GM19324 (cell line): ENCODE results near the gene TTLL12.

Source experiments
- ATAC-seq: cut with Tn5 transposase; IDR thresholded peaks from one replicate; pipeline ENCODE4 v1.9.1; 2021; ENCODE audit warnings: mild to moderate bottlenecking, moderate library complexity; ENCODE audit not compliant: unreplicated experiment, low FRiP score

Gene TTLL12

DNA sequence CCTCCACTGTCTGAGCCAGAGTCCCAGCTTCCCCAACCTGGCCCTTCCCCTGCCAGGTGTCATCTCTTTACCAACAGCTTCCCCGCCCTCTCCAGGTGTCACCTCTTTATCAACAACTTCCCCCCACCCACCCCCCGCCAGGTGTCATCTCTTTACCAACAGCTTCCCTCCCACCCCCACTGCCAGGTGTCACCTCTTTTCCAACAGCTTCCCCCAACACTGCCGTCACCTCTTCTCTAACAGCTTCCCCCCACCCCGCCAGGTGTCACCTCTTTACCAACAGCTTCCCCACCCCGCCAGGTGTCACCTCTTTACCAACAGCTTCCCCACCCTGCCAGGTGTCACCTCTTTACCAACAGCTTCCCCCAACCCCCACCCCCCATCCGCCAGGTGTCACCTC, 29.8 kb upstream of the TTLL12 start:
- no peak for ATAC-seq

DNA sequence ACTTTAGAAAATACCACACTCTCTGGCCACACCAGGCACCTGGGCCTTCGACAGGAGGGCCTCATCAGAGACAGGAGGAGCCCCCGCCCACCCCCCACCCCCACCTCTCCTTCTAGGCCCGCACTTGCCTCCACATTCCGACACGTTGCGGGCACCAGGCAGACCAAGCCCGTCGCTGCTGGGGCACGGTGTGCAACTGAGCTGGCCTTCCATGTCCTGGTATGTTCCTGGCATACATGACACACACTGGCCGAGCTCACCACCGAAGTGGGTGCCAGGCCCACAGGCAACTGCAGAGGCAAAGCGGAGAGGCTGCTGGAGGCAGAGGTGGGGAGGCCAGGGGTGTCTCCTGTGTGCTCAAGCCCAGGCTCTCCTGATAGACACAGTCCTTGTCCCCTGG, 27.0 kb upstream of the TTLL12 start:
- ATAC-seq, result no peak

DNA sequence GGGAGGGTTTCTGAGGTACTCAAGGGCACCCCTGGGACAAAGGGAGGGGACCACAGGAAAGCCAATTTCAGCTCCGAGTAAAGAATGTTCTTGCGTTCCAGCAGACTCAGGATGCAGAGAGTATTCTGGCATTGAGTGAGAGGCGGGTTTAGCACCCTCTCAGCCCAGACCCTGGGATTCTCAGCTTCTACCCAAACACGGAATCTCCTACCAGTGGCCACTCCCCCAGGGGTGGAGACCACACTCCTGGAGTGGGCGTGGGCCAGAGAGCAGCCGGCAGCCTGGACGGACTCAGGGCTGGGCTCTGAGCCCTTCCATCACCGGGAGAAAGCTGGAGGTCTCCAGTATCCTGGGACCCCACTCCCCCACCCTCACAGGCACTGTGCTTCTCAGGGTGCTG, 26.1 kb upstream of the TTLL12 start:
- ATAC-seq, result no peak

DNA sequence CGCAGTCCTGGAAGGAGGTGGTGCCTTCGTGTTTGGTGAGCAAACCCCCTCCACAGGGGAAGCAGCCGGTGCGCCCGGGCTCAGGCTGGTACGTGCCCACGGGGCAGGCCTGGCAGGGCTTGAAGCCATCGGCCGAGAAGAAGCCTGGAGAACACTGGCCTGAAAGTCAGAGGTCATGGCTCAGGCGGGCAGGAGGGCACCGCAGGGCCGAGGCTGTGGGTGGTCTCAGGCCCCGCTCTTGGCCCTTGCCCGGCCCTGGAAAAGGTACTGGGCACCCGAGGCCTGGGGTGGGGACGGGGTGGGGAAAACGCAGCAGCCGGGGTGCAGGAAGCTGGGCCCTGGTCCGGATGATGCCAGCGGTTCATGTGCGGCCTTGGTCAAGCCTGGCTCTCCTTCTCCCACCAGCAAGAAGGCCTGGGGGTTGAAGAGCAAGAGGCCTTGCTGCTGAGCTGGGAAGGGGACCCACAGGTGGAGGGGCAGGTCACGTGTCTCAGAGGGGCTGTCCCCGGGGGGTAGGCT, 25.6 kb upstream of the TTLL12 start:
- no peak for ATAC-seq

DNA sequence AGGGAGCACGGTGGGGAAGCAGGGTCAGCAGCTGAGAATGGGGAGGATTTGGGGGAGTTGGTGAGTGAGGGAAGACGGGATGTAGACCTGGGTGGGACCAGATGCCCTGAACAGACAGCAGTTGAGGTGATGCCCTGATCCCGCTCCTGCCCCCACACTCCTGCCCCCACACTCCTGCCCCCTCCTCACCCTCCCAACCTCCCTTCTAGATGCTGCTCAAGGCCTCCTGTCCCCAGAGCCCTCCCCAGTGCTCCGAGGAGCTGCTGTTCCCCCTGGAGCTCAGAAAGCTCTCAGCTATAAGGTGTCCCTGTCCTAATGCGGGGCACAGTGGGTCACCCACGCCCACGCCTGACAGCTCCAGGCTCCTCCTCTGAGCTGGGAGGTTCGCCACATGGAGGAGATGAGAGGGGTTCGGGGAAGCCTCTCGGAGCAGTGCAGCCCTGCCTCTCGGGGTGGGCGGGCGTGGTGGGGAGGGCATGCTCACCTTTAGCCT, 25.1 kb upstream of the TTLL12 start:
- ATAC-seq, result no peak

DNA sequence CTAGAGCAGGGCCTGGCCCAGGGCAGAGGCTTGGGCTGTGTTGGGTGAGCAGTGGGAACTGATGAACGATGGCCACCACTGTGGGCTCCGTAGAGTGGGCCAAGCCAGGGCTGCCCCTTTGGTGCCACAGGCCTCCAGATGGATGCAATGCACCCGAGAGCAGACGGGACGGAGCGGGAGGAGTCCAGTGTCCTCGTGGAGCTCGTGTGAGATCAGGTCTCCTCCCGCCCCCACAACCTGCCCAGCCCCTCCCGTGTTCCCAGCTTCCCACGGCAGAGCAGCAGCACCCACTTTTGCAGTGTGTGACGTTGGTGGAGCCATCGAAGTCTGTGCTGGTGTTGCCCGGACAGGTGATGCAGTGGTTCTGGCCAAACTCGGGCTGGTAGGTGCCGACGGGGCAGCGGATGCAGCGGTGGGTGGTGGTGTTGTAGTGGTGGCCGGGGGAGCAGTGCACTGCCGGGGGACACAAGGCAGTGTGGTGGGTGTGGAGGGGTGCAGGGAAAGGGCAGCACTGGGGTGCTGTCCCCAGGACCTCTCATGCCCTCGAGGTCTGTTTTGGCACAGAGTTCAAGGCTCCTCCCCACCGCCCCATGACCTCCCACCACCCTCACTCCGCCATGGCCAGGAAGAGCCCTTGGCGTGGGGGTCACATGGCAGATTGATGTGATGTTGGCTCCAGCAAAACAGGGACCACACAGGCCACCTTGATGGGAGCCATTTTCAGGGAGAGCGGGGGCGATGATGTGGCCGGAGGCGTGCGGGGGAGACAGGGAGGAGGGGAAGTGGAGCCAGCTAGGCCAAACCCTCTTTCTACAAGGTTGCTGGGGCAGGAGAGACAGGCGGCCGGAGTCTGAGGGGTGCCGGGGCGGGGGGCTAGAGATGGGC, 23.9 kb upstream of the TTLL12 start:
- no peak for ATAC-seq

DNA sequence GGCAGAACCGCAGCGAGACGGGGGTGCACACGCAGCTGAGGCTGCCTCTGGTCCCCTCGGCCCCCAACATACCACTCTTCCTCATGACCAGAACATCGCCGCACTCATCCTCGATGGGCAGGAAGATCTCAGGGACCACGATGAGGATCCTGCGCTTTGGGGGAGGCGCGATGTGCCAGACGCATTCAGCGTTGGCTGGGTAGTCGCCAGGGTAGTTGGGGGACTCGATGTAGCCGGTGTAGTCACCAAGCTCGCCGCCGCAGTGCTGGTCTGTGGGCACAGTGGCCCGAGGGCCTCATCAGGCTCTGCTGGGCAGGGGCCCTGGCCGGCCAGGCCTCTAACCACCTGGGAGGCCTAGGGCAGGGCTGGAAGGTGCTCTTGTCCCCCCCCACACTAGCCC, 23.0 kb upstream of the TTLL12 start:
- ATAC-seq, result no peak

DNA sequence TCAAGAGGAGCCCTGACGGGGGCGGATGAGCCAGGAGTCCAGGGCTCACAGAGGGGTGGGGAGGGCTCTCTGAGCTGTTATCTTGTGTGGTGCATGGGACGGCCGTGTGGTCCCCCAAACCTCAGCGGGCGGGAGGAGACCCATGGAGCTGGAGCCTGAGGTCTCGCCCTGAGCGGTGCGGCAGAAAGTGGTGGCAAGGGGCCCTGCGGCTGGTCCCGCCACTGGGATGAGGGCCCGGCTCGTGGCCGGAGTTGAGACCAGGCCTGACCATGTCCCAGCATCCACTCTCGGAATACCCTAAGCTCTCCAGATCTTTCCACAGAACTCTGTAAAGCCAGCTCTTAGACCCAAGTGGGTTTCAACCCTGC, 22.6 kb upstream of the TTLL12 start:
- ATAC-seq, result no peak

DNA sequence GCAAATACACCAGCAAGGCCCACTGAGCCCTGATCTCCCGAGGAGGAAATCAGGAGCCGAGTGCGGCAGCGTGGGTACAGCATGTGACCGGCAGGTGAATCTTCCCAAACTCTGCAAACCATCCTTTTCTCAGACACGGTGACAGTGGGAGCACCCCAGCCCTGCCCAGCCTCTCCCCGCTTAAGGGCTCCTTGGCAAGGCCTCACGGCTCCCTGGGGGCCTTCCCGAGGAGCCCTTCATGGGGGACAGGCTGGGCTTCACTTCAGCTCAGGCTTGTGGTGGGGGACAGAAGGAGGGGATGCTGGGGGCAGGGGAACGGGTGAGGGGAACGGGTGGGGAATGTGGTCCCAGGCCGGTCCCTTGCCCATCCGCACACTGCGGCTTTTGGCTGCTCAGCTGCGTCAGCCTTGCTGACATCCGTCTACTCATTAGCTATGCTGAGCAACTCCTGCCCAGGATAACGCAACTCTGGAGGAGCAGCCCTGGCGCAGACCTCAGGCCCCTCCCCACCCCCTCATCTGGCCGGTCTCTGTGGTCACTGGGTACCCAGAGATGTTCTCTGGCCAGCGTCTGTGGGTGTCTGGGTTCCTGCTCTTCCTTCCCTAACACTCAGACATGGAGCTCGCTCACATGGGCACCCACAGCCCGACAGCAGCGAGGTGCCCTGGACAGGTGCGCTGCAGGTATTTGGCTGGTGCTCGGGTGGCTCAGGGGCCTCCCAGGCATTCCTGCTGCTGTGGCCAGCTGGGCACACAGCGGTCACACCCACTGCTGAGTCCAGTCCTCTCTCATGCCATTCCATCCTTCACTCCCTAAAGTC, 22.0 kb upstream of the TTLL12 start:
- no peak for ATAC-seq

DNA sequence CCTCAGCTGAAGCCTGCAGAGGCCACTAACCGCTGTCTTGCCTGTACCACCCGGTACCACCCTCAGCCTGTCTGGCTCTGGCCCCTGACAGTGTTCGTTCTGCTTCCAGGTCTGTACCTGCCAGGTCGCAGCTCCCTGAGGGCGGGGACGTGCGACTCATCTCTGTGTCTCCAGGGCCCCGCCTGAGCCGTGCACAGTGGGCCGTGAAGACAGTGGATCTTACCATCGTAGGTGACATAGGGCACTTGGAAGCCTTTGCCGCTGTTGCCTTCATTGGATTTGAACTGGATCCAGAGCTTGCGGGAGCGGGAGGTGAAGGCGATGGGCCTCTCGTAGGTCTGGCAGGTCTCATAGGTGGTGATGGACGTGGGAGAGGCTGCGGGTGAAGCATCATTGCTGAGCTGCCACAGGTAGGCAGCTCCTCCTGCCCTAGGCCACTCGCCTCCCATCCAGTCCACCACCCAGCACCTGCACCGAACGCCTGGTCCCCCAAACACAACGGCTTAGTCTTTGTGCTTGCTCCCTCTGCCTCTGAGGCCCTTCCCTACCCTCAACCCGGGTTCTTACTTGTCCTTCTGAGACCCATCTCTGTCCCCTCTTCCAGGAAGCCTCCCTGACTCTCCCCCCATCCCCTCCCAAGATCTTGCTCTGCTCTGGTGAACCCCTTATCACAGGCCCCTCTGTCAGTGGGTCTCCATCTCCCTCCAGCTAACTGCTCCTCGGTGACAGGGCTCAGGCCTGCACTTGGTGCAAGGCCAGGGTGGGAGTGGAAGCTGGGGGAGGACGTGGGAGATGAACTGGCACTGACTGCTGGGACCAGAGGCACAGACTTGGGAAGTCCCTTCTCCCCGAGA, 21.1 kb upstream of the TTLL12 start:
- ATAC-seq, result no peak

DNA sequence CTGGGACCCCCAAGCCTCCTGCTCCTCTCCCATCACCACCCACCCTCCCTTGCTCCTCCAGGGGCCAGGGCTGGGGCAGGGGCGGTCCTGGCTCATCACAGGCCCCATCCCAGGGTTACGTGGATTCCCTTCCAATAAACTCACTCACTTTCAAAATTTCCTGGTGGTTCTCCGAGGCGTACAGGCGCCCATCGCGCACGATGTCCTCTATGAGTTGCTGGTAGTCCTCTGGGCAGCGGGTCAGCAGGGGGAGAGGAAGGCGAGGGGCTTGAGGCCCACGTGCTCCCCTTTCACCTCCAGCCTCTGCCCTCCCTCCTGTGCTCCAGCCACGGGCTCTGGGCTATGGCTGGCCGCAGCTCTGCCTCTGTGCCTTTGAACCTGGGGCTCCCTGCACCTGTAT, 20.5 kb upstream of the TTLL12 start:
- ATAC-seq, result no peak

DNA sequence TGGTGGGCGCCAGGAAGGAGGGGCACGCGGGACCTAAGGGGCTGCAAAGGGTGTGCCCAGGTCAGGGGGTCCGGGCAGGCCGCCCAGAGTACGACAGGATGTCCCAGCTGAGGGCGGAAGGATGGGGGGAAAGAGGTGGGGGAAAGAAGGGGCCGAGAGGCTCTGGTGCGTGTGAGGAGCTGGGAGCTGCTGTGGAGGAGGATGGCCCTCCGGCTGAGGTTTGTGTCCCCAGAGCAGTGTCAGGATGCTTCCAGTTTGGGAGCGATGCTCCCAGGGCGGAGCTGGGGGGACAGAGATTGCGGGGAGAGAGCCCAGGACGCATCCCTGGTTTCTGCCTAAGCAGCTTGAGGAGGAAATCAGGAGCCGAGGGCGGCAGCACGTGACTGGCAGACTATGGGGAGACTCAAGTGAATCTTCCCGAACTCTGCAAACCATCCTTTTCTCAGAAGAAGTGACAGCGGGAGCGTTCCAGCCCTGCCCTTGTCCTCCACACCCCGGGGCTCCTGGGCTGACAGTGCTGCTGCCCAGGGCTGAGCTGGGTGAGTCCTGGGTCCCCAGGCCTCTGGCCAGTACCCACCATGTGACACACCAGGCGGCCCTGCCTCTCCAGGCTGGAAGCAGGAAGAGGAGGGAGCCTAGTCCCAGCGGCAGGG, 19.7 kb upstream of the TTLL12 start:
- no peak for ATAC-seq

DNA sequence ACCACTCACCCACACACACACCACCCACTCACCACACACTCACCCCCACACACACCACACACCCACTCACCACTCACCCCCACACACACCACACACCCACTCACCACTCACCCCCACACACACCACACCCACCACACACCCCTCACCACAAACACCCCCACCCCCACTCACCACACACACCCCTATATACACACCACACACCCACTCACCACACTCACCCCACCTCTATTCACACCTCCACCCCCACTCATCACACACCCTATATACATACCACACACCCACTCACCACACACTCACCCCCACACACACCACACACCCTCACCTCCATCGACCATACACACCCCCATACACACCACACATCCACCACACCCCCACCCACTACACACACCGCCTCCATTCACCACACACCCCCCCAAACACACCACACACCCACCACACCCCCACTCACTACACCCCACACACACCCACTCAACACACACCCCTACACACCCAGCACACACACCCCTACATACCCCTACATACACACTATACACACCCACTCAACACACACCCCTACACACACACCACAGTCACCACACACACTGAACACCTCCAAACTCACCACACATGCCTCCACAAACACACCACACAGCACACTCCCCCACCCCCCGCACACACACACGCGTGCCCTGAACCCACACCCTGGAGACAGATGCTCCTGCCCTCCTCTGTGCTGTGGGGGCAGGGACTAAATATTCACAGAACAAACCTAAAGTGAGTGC, 19.0 kb upstream of the TTLL12 start:
- ATAC-seq, result no peak

DNA sequence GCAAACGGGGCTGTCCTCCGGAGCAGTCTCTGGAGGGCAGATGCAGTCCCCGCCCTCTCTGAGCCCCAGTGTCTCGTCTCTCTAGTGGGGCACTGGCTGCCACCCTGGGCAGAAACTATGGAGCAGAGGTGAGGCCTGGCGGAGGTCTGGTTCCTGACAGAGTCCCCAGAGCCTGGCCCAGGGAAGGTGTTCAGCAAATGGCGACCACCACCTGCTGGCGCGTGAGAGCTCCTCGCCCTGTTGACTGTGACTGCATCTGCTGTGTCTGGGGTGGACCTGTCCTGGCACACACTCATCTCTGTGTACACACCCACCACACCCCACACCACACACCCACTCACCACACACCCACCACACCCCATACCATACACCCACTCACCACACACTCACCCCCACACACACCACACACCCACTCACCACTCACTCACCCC, 18.3 kb upstream of the TTLL12 start:
- no peak for ATAC-seq

DNA sequence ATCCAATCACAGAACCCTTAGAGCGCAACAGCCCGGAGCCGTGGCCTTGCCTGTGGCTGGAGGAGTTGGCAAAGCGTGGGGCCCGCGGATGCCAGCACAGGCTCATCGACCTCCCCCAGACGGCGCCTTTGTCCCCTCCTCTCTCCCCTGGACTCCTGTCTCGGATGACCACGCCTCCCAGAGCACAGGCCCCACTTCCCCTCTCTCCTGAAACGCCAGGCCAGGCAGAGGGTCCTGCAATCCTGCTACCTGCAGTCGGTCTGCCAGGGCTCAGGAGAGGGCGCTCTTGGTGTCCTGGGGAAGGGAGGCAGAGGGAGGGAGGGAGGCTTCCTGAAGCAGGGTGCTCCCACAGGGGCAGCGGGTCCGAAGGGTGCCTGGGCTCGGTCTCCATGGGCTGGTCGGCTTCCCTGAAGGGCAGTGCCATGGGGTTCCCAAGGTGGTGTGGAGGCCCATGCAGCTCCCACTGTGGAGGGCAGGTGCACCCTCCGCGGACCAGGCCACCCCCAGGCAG, 16.6 kb upstream of the TTLL12 start:
- ATAC-seq, result no peak

DNA sequence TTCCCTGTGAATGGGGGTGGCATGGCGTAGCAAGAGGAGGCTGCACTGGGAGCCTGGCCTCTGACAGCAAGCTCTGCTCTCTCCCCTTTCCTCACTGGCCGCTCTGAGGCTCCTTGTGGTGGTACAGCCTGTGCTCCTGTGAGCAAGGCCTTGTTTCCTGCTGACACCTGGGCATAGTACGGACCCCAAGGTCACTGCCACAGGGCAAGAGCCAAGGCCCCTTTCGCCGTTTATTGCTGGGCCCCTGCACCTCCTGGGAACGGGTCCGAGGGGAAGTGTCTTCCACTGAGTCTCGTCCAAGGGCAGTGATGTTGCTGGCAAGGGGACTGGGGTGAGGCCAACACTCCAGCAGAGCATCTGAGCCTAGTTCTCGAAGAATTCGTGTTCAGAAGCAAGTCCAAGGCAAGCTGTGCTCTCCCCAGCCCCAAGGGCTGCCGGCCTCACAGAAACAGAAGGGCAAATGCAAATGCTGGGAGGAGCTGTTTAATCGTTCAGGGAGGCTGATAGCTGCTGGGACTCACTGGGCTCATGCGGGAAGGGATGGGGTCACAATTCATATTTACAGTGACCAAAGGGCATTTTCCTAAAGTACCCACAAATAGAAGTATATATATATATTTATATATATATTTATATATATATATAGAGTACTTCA, 15.9 kb upstream of the TTLL12 start:
- no peak for ATAC-seq

DNA sequence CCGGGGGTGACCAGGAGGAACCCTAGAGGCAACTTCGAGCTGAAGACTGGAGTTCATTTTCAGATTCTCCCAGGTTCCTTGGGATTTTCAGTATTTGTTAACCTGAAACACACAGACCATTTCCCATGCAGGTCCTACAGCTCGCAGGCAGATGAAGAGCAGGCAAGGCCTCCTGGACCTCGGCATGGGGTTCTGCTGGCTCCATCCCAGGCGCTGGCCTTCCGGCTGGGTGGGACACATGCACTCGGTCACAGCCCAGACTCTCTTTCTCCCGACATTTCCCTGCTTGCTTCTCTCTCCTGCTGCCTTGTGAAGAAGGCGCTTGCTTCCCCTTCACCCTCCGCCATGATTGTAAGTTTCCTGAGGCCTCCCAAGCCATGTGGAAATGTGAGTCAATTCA, 15.4 kb upstream of the TTLL12 start:
- ATAC-seq, result no peak

DNA sequence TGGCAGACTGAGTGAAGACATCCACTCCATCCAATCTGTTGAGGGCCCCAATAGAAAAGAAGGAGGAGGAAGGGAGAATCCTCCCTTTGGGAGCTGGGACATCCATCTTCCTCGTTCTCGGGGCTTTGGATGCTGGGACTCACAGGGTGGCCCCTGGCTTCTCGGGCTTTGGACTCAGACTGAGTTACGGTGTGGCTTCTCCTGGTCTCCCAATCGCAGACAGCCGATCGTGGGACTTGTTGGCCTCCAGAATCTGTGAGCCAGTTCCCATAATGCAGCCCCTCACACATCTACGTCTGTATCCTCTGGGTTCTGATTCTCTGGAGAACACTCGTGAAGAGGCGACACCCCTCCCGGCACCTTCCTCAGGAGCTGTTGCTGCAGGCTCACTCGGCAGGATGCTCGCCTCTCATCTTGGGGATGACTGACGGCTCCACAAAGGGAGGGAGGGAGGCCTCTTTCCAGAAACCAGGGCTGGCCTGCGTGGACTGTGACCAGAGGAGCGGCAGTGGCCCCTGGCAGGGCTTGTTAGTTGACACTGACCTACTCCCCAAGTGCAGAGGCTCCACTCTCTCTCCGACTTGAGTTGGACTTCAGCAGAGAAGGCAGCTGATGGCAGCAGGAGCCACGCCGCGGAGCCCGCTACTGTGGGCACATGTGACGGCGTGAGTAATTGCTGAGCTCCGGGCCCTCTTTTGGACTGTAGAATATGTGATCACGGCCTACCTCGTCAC, 14.7 kb upstream of the TTLL12 start:
- ATAC-seq, result no peak
